GM18511 (cell line): ENCODE data around the gene PAX5.
A peak's percentile ranks its signal among the peaks of the same experiment; 100 is the strongest.
"Not testable (repeated sequence)": the region's sequence is repeated elsewhere in the genome, so short reads cannot be mapped to it uniquely, and the experiment has no call there.

Experiments
- ATAC-seq: cut with Tn5 transposase; IDR thresholded peaks from one replicate; pipeline ENCODE4 v1.9.1; 2021; ENCODE audit warnings: mild to moderate bottlenecking, moderate library complexity; ENCODE audit not compliant: unreplicated experiment

Gene PAX5

DNA sequence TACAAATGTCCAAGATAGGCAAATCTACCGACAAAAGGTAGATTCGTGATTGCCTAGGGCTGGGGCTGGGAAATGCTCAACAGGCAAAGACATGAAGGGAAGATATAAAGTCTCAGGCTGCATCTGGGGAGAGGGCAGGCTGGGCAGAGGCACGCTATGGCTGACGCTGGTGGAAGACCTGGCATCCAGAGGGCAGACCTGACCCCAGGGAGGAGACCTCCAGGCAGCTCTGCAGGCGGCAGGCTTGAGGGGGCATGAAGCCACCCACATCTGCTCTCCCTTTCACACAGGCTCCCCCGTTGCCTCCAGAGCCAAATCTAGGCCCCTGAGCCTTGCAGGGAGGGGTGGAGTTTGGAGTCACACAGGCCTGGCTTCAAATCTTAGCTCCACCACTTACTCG, 145.5 kb downstream of the PAX5 start:
- no peak for ATAC-seq

DNA sequence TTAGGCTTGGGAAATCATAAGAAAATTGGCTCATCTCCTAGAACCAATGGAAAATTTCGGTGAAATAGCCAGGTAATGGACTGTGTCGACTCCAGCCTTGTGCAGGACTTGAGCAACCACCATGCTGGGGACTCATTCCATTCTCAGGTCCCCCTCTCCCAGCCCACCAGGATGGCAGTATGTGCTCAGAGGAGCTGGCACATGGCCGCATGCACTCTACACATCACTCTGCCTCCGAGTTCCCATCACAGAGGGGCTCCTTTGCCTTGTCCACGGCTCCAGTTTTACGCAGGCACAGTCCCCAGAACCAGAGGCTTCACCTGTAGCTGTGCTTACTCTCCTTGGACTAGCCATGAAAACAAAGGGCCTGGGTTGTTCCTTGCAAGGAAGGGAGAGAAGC, 149.3 kb downstream of the PAX5 start:
- no peak for ATAC-seq

DNA sequence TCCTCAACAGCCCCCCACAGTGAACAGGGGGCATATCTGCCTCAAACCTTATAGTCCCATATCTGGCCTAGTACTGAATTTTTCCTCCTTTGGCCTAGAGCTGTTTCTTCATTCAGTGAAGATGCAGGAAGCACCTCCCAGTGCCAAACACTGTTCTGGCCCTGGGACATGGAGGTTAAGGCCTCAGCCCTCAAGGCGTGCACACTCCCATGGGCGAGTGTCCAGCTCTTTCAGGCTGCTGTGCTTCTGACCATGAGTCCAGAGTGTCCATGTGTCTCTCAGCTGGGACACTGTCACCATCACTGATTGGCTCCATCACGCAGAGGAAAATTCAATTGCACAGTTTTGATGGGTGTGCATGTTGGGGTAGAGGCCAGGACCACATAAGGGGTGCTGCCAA, 151.5 kb downstream of the PAX5 start:
- ATAC-seq = no peak

DNA sequence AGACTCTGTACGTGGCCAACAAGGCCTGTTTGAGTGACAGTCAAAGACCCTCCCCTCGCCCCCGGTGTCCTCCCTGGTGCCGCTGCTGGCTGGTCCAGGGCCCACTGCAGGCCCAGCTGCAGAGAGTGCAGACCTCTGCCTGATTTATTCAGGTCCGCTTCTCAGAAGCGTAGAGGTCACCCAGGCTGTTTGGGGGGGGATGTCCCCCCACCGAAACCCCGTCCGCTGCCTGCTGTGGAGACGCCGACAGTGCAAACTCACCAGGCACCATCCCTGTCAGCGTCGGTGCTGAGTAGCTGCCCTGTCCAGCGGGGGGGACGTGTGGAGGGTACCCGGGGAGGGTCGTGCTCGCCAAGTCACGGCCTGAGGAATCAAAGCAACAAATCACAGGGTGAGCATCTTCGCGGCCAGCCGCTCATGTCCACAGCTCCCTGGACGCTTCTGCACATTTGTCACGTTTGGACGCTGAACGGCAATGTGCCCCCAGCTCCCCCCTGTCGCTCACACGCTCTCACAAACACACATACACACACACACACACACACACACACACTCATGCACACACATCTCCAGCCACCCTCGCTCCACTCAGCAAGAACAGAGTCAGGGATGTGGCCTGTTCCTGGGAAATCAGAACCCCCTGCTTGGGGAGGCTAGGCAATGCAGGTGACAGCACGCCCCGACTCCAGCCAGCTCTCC, 152.2 kb downstream of the PAX5 start:
- no peak for ATAC-seq

DNA sequence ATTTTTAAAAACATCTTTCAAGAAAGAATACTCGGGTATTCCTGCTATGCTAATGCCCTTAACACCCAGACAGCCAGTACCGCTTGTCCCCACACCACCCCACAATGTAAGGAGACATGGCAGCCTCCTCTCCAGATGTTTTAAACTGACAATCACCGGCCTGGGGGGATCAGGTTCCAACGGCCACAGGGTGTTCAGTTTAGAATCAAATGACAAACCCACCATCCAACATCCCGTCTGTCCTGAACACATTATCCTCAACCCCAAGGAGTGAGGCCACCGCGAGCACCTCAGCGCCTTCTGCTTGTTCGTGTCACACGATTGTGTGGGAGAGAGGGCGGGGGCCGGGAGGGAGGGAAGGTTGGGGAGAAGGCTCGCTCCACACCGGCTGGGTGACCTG, 152.8 kb downstream of the PAX5 start:
- ATAC-seq = no peak

DNA sequence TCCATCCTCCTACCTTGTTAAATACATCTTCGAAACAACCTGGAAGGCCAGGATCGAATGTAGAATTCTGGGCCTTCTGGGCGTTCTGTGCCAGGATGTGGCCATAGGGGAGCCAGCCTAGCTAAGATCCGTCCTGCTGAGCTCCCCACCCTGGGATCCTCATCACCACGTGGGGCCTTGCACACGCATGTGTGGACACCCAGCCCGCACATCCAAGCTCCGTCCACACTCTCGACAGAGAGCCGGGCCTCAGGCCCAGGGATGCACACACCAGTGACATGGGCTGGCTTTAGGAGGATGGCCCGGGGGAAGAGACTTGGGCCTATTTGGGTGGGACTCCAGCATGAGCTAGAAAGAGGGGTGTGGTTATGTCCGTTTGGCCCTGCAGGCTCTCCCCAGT, 154.0 kb downstream of the PAX5 start:
- no peak for ATAC-seq

DNA sequence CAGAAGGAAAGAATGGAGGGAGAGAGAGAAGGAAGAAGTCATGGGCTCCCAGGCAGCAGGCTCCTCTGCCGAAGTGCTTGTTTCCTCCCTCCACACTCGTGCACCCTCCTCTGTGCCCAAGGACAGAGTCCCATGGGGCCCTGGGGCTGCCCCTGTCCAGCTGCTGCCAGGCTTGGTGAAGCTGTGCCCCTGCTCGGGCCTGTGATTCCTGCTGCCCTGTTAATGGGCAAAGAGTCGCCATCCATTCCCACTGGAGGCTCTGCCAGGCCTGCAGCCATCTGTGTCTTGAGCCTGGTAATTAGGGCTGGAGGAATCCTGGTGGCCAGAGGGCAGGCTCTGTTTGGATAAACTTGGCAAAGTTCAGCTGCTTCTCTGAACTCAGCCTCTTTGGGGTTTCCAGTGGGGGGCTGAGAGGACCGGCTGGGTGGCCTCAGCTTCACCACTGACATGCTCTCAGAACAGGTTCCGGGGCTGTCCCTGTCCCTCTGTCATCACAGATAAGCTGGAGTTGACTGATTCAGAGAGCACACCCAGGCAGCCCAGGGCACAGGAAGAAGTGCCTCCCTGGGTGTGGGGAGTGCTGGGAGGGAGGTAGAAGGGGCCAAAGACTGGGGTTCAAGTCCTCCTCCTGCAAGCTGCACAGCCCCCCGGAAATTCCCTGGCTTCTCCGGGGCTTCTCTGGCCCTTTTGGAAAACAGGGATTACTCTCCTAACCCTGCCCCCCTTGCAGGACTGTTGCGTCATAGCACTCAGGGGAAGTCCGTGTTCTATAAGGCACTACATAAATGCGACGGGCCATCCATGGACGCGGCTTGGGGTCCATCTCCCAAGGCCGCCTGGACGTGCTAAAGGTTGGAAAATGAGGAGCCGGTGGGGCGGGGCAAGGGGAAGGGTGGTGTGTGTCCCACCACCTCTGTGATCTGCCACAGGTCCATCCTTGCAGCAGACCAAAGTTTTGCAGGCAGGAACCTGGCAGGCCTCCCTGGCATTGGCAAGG, 154.8 kb downstream of the PAX5 start:
- ATAC-seq = peak; percentile 81

DNA sequence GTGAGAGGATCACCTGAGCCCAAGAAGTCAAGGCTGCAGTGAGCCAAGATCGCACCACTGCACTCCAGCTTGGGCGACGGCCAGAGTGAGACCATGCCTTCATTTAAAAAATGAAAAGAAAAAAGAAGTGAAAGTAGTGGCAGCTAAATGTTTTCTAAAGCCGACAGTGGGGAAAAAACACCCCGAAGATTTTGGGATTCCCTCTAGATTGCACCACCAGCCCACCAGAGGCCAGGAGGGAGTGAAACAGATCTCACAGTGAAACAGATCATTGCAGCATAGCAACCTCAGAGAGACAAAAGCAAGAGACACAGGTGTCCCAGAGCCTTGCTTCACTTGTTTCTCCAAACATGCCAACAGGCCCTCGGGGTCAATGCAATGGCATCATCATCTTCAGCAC, 156.8 kb downstream of the PAX5 start:
- ATAC-seq = no peak

DNA sequence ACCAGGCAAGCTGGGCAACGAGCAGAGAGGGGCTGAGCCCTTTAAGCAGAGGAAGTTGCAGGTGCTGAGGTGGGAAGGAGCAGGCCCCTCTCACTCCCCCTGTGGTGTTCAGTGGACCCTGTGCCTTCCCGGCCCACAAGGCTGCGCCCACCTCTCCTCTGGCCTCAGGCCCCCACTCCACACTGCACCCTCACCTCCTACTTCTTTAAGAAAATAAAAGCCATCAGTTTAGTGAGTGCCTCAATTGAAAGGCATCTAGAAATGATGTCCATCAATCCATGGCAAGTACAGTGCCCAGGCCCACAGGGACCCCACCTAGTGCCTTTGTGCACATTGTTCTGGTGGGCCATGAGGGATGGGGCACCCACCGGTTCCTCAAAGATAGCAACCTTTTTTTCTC, 158.0 kb downstream of the PAX5 start:
- no peak for ATAC-seq

DNA sequence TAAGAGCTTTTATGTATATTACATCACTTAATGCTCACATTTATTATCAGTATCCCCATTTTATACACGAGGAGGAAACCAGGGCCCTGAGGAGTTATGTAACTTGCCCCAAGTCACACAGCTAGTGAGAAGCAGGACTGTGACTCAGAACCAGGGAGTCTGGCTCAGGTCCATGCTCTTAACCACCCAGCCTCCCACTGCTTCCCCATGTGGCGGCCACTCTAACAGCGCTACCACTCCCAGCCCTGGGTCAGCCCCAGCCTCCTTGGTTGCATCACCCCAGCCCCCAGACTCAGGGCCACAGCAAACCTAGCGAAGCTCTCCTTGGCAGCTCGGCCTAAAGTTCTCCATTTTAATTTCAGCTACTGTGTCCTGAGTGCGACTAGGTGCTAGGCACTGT, 159.1 kb downstream of the PAX5 start:
- ATAC-seq = no peak

DNA sequence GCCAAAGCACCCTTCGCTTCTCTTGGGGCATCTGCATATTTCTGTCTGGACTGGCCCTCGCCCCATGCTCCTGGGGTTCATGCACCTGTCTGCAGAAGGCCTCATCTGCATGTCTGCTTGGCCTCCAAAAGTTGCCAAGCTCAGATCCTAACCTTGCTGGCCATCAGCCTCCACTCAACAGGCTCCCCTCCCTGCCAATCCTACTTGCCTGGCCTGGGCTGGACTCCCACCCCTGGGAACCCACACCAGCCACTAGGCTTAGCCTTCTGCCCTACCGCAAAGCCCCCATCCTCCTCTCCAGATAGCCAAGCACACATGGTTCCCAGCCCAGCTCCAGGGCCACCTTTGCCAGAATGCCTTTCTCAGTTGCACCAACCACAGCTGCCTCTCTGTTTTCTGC, 159.8 kb downstream of the PAX5 start:
- no peak for ATAC-seq

DNA sequence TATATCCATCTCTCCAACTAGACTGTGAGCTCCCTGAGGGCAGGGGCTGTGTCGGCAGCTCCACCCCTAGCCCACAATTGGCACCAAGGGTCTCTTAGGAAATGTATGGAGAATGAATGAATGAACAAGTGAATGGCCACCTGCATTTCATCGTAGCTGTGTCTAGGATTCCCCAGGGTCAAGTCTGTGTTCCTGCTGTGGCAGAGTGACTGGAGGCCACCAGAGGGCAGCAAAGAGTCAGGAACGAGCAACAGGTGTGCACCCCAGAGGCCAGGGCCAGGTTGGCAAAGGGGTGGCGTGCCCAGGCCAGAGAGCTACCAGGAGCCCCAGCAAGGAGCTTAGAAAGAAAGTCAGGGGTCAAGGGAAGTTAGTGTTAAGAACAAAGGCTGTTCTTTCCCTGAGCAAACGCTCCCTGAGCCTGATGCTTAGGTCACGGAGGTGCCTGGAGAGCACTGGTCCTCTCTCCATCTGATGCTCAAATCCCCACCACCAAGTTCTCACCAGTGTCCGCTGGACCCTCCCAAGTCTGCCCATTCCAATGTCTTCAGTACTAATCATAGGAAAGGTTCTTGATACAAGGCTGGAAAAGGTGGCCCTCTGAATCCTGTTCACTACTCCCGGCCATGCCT, 160.7 kb downstream of the PAX5 start:
- no peak for ATAC-seq

DNA sequence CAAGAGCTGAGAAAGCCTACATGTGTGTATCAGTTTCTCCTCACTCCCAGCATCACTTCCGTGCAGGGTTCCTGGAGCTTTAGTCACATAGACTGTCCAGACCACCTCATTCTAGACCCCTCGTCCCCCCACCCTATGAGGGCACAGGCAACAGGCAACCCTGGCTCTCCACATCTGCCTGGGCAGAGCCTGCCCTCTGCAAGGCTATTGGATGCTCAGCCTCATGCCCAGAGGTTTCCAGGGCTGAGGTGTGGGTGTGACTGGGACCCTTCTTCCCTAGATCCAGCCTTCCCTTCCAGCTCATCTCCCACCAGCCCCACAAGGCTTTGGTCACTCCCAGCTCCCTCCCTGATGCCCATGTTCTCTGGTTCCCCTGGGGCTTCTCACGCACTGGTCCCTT, 161.4 kb downstream of the PAX5 start:
- ATAC-seq = no peak

DNA sequence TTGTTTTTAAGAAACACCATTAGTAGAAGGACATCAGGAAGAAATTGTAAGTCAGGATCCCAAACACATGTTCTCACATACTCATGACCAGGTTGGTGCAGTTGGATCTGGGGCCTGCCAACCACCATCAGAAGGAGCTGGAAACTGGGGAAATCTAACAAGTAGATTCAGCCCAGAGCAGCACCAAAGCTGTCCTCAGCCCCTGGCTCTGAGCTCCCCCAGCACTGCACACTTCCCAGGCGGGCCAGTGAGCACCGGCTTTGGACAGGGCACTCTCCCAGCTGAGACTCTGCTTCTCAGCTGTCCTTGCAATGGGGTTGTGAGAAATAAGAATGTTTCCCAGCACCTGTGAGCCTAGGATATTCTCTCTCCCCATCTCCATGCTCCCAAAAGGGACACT, 162.5 kb downstream of the PAX5 start:
- ATAC-seq = no peak

DNA sequence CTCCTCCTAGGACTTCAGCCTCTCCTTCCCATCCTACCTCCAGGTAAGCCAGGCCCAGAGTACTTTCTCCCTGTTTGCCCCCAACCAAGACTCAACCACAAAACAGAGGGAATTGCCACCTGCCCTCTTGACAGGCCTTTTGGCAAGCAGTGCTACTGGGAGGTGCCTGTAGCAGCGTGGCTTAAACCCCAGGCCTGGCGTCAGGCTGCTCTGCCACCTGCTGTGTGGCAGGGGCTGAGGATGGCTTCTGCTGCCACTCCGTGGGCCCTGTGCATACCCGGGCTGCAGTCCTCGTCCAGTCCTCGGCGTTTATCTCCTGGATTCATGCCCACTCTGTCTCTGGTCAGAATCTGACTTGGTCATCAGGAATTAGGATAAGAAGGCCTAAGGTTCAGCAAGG, 163.1 kb downstream of the PAX5 start:
- no peak for ATAC-seq

DNA sequence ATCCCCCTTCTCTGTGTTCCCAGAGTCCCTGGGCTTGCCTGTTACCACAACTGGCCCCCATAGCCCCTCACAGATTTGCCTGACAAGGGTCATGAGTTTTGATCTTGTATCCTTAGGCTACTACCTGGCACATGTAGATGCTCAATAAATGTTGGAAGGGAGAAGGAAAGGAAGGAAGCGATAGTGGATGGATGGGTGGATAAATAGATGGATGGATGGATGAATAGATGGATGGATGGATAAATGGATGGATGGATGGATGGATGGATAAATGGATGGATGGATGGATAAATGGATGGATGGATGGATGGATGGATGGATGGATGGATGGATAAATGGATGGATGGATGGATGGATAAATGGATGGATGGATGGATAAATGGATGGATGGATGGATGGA, 164.5 kb downstream of the PAX5 start:
- ATAC-seq = not testable (repeated sequence)

DNA sequence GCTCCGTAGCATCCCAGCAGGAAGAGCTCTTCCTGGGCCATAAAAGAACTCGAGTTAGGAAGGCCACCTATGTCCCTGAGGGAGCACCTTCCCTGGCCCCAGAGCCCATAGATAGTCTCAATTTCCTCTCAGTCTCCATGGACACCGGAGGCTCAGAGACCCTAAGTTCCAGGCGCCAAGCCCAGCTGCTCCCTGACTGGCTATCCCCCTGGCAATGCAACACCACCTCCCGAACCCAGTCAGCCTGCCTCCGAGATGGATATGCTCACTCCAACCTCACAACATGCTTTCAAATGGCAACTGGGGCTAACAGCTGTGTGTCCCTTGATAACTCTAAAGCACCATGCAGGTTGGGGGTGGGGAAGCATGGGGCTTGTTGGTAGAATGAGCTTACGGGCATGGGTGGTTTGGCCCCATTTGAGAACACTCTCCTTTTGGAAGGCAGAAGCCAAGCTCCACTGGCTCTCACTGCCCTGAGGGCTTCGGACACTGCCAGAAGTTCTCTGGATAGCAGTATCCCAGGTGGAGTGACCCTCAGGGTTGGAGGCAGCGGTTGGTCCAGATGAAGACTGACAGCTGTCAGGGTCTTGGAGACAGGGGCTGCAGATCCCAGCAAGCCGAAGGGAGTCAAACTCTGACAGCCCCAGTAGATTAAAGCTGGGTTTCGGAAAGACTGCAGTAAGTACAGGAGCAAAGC, 165.3 kb downstream of the PAX5 start:
- ATAC-seq = no peak

DNA sequence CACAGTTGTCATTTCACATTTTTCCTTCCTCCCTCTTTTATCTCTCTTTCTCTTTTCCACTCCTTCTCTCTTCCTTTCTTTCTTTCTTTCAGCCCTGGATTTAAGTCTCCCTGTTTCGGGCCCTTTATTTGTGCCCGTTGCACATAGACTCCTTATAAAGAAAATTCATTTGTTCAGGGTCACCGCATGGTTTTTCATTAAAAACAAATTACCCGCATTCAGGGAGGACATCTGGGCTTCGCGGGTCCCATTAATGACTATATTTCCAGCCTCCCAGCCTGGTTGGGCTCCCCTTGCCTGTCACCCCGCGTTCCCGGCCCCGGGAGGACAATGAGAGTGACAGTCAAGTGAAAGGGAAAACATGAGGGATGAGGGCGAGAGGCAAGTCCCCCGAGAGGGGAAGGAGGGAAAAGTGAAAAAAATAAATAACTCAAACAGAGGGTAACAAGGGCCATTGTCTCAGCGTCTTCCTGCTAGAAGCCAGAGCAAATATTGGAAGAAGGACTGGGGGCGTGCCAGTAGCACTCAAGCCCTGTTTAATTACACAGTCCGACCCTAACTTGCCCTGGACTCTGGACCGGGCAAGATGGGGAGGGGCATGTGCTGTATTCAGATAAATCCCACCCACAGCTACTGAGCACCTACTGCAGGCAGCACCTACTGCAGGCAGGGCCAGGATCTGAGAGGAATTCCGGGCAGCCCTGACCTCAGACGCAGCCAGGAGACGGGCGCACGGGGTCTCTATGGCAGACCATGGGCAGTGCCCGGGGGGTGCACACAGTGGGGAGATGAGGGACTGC, 166.2 kb downstream of the PAX5 start:
- no peak for ATAC-seq

DNA sequence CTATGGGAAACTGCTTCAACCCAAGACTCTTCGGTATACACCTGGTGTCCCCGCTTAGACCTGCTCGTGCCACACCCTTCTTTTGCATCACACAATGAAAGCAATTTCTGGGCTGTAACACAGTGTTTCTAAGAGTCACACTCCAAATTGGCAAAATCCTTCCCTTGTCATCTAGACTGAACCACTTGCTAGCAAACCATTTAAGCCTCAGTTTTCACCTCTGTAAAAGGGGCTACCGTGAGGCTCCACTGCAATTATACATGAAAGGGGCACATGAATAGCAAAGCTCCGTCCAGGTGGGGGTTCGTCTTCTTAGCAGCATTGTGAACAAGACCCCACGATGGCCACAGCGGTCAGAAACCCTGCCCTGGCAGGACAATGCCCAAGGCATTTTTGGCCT, 166.8 kb downstream of the PAX5 start:
- ATAC-seq = no peak

DNA sequence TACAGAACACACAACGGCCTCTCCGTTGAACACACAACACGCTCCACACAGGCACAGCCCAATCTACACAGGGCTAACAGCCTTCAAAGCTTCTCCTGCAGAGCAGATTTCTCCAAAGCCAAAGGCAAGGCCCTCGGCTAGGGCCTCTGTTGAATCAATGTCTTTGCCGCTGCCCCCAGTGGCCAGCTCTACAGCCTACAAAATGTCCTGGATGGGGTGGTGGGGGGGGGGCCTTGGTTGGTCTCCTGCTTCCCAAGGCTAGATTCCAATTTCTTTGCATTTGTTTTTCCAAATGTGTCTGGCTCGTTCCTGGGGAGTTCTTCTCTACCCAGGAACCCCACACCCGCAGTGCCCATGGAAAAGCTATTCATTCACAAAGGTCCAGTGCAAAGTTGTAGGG, 167.2 kb downstream of the PAX5 start:
- ATAC-seq = no peak
